Left lobe of liver (tissue), 2 donors: ENCODE results near the gene FAM83D. TPM values are rescaled to one million over a fixed set of nuclear protein-coding genes. Genes with fewer than 3 reads are reported as not detected.

Source experiments
- ATAC-seq: fragments of 200-7000 bp; cut with Tn5 transposase; one replicate; pipeline ENCODE4 v1.9.1; 2020; ENCODE audit warnings: mild to moderate bottlenecking, moderate library complexity
- DNase-seq: peaks from one replicate; pipeline ENCODE4 v3.0.0-alpha.2; 2020; ENCODE audit warnings: low spot score
- total RNA-seq: library from RNA; stranded (reverse); gene quantifications from one replicate; pipeline ENCODE4 v1.2.1, GENCODE V29; 2021
- donor health status: DM: no; HTN: no; CAD: no; lungs with moderate emphysema.
- donor health status: DM: no; HTN: yes; CAD: no.

The FAM83D gene
- total RNA-seq, result 2.9 TPM

GRCh38 chr20:38926142-38926933 is at the start of gene FAM83D:
FAM83D (plus strand) TSS chr20:38926417; CDS start chr20:38926443, 26 bp downstream.
- DNase-seq, result peak; percentile 98
- peak; percentile 94 for ATAC-seq

GRCh38 chr20:38877483-38877882 is 48.7 kb upstream of the FAM83D start:
- ATAC-seq, result no peak
- no peak for DNase-seq

- DNase-seq (no peak), ATAC-seq (peak; percentile 41)
Observed at GRCh38 chr20:38878866-38879265, 47.4 kb upstream of the FAM83D start.

- DNase-seq, result no peak
- ATAC-seq, result no peak
Observed at GRCh38 chr20:38880952-38881735, 45.1 kb upstream of the FAM83D start.

- ATAC-seq, result no peak
- no peak for DNase-seq
Observed at GRCh38 chr20:38881806-38882440, 44.3 kb upstream of the FAM83D start.

- ATAC-seq, result no peak
- no peak for DNase-seq
Observed at GRCh38 chr20:38882600-38882999, 43.6 kb upstream of the FAM83D start.

- no peak for DNase-seq
- ATAC-seq, result peak; percentile 20
Observed at GRCh38 chr20:38883081-38883980, 42.9 kb upstream of the FAM83D start.

- ATAC-seq, result peak; percentile 47
Observed at GRCh38 chr20:38883981-38884733, 42.1 kb upstream of the FAM83D start.

GRCh38 chr20:38885357-38885756 is 40.9 kb upstream of the FAM83D start:
- DNase-seq, result no peak
- no peak for ATAC-seq

More at GRCh38 chr20:38883981-38884733, 42.1 kb upstream of the FAM83D start:
- no peak for DNase-seq

GRCh38 chr20:38888059-38888831 is 38.0 kb upstream of the FAM83D start:
- peak; percentile 73 for ATAC-seq

GRCh38 chr20:38889050-38889449 is 37.2 kb upstream of the FAM83D start:
- ATAC-seq (no peak), DNase-seq (no peak)

More at GRCh38 chr20:38888059-38888831, 38.0 kb upstream of the FAM83D start:
- DNase-seq, result no peak

GRCh38 chr20:38889792-38890496 is 36.3 kb upstream of the FAM83D start:
- ATAC-seq, result no peak
- DNase-seq, result no peak

GRCh38 chr20:38890497-38890818 is 35.8 kb upstream of the FAM83D start:
- no peak for DNase-seq
- ATAC-seq, result no peak

- no peak for DNase-seq
- no peak for ATAC-seq
Observed at GRCh38 chr20:38892091-38892981, 33.9 kb upstream of the FAM83D start.

- ATAC-seq (no peak), DNase-seq (no peak)
Observed at GRCh38 chr20:38893056-38893564, 33.1 kb upstream of the FAM83D start.

- ATAC-seq (peak; percentile 96), DNase-seq (peak; percentile 73)
Observed at GRCh38 chr20:38893565-38894090, 32.6 kb upstream of the FAM83D start.
